LNCAP (cell line): ENCODE results near the gene MAGEA2B.
"Not testable (repeated sequence)": the region's sequence is repeated elsewhere in the genome, so short reads cannot be mapped to it uniquely, and the experiment has no call there.

Experiments used
- CTCF ChIP-seq: fragments of 450-650 bp; IDR thresholded peaks from 2 replicates; pipeline ENCODE4 v1.5.1; 2017; ENCODE audit warnings: mild to moderate bottlenecking

Gene MAGEA2B

GRCh38 chrX:152713815-152714787, at the start of gene MAGEA2B:
MAGEA2B (plus strand) TSS chrX:152714628; CDS start chrX:152717107, 2,479 bp downstream.
- TF ChIP-seq CTCF: not testable (repeated sequence)

- TF ChIP-seq CTCF: no peak
Observed at GRCh38 chrX:152674135-152674534, 40.3 kb upstream of the MAGEA2B start.

- TF ChIP-seq CTCF: not testable (repeated sequence)
Observed at GRCh38 chrX:152697952-152698931, 16.2 kb upstream of the MAGEA2B start, which contains the start of gene MAGEA3. MAGEA3 (plus strand) TSS chrX:152698794; CDS start chrX:152700833, 2,039 bp downstream.

- TF ChIP-seq CTCF: not testable (repeated sequence)
Observed at GRCh38 chrX:152709173-152709572, 5.3 kb upstream of the MAGEA2B start, which contains the start of gene CSAG2. CSAG2 (minus strand) TSS chrX:152709273; CDS start chrX:152709112, 161 bp downstream.

GRCh38 chrX:152725409-152725808, 11.0 kb downstream of the MAGEA2B start:
- TF ChIP-seq CTCF: no peak

GRCh38 chrX:152733261-152733975, 19.0 kb downstream of the MAGEA2B start, which contains the start of the genes CSAG1 and MAGEA12:
CSAG1 (minus strand) TSS chrX:152733721; CDS start chrX:152732460, 1,261 bp downstream.
MAGEA12 (plus strand) TSS chrX:152733757; CDS start chrX:152736162, 2,405 bp downstream.
- no peak for TF ChIP-seq CTCF
